Measurements from ENCODE around the gene OR6Q1. TPM values are rescaled to one million over a fixed set of nuclear protein-coding genes. Genes with fewer than 3 reads are reported as not detected.

OR6Q1 gene
- total and polyA plus RNA-seq, 2 of the 4 experiments (the other 2 are of a cell fraction) = not detected

DNA sequence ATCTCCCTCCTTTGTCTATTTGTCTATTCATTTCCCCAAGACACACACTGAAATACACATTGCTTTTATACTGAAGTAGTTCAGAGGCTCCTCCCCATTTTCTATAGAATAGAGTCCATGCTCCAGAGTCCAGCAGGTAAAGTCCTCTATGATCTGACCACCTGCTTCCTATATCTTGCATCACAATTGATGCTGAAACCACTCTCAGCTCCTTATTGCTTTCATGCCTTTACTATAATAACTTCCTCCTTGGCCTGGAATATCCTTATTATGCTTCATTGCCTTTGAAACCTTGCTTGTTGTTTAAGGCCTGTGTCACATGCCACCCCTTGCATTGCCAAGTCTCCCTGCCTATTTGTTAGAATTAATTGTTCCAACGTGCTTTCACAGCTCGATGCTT lies 12.6 kb downstream of the OR6Q1 start:
- in situ Hi-C loops (cut with MboI; ENCODE audit: low sequenced_read_pairs) = no loop called here
- DNase-seq (no peak), ATAC-seq (ENCODE audit: low read depth) (no peak)
- Histone ChIP-seq H3K4me3 (ENCODE audit: insufficient read depth, low read depth, low read length) (no peak overlapping the region), H4K20me1 (ENCODE audit: insufficient read depth, low read length) (no peaks in the 10 kb centered on the region), H4K91ac (ENCODE audit: insufficient read depth, low read depth, low read length) (no peak overlapping the region), H3K27me3 (ENCODE audit: control insufficient read depth, insufficient read depth, low read length) (no peaks in the 10 kb centered on the region), H2AK9ac (replicated peaks; ENCODE audit: low read depth, low read length, poor library complexity) (no peak overlapping the region), H3K14ac (replicated peaks; ENCODE audit: low read depth, low read length) (no peak overlapping the region), H3K4me2 (ENCODE audit: low read depth, low read length) (no peak overlapping the region), H3K18ac (ENCODE audit: low read depth, low read length) (no peak overlapping the region), H3K56ac (ENCODE audit: extremely low read depth, insufficient read depth, low read length) (no peak overlapping the region), H2BK15ac (ENCODE audit: low read depth, low read length) (no peak overlapping the region), H2AK5ac (ENCODE audit: low read depth, low read length) (no peak overlapping the region), H3K9me1 (ENCODE audit: insufficient read depth, low read length) (no peaks in the 10 kb centered on the region), H2BK120ac (ENCODE audit: low read depth, low read length) (no peak overlapping the region), H3K79me1 (ENCODE audit: low read depth in 1 of 2, low read length in 2 of 2) (no peaks in the 10 kb centered on the region), H3K4me1 (ENCODE audit: control insufficient read depth, insufficient read depth, low read length) (no peaks in the 10 kb centered on the region; the same call in 1 of the 2 replicates), H2AFZ (replicated peaks; ENCODE audit: low read length, poor library complexity) (no peak overlapping the region), H3K23ac (ENCODE audit: low read depth, low read length) (no peak overlapping the region), H3K4ac (ENCODE audit: low read depth, low read length) (no peak overlapping the region), H3K9ac (ENCODE audit: low read depth, low read length) (no peak overlapping the region), H3K27ac (ENCODE audit: insufficient read depth, low read length) (no peak overlapping the region), H3K36me3 (ENCODE audit: control insufficient read depth, insufficient read depth, low read length) (no peaks in the 10 kb centered on the region), H2BK5ac (ENCODE audit: low read depth, low read length, poor library complexity, severe bottlenecking) (no peak overlapping the region), H2BK20ac (ENCODE audit: low read depth, low read length) (no peak overlapping the region), H3K9me3 (ENCODE audit: control insufficient read depth, insufficient read depth, low read length) (no peaks in the 10 kb centered on the region), H4K5ac (ENCODE audit: low read depth, low read length) (no peak overlapping the region), H4K8ac (ENCODE audit: low read depth in 2 of 2, low read length in 2 of 2) (no peak overlapping the region)
- dilution Hi-C loops (cut with HindIII; ENCODE audit: low sequenced_read_pairs, unreplicated experiment) = no loop called here
- no CpG with 5 or more reads among the region's 2 CpGs for WGBS, 2 experiments (ENCODE audit: extremely low coverage in 2 of 2, insufficient read length in 1 of 2)
- CTCF ChIA-PET = no interaction called here
- no peak for TF ChIP-seq FOS (IDR thresholded peaks at IDR 0.05; ENCODE audit: low read depth, low read length)
- TF ChIP-seq RAD21 (IDR thresholded peaks at IDR 0.05; ENCODE audit: low read length) = no peak
- TF ChIP-seq, protein P1, sequence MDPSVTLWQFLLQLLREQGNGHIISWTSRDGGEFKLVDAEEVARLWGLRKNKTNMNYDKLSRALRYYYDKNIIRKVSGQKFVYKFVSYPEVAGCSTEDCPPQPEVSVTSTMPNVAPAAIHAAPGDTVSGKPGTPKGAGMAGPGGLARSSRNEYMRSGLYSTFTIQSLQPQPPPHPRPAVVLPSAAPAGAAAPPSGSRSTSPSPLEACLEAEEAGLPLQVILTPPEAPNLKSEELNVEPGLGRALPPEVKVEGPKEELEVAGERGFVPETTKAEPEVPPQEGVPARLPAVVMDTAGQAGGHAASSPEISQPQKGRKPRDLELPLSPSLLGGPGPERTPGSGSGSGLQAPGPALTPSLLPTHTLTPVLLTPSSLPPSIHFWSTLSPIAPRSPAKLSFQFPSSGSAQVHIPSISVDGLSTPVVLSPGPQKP (IDR thresholded peaks at IDR 0.05; ENCODE audit: borderline replicate concordance, low read depth, low read length) = no peak
- no peak for TF ChIP-seq MAZ (IDR thresholded peaks at IDR 0.05; ENCODE audit: borderline replicate concordance, low read depth, low read length)
- no peak for TF ChIP-seq MXI1 (IDR thresholded peaks at IDR 0.05; ENCODE audit: borderline replicate concordance, low read depth, low read length)
- no peak for TF ChIP-seq SMC3 (IDR thresholded peaks at IDR 0.05; ENCODE audit: low read depth, low read length)
- no peak for TF ChIP-seq CTCF (conservative IDR thresholded peaks at IDR 0.05; ENCODE audit: low read depth, low read length)
- TF ChIP-seq RFX5 (IDR thresholded peaks at IDR 0.05; ENCODE audit: low read depth, low read length) = no peak
- no peak for TF ChIP-seq POLR2A (IDR thresholded peaks at IDR 0.05; ENCODE audit: low read depth, low read length)
- no peak for TF ChIP-seq RCOR1 (IDR thresholded peaks at IDR 0.05; ENCODE audit: insufficient replicate concordance, low read length)
- no peak for TF ChIP-seq BHLHE40 (IDR thresholded peaks at IDR 0.05; ENCODE audit: low read depth, low read length)
- POLR2A ChIA-PET (ENCODE audit: unreplicated experiment) = no interaction called here
- BruUV-seq (replicated peaks) = no TSS peak
- intact Hi-C loops (cut with micrococcal nuclease) = no loop called here
